Right lobe of liver (tissue), 4 donors: ENCODE measurements around the gene SRSF7.

Source experiments
- POLR2A ChIP-seq: fragments of 450-650 bp; IDR thresholded peaks from one replicate; pipeline ENCODE4 v1.6.1; 2017; ENCODE audit warnings: antibody characterized with exemption, mild to moderate bottlenecking
- TF ChIP-seq, protein P1 (sequence below), 4 donors: fragments of 200-600 bp in 3 of 4; fragments of 450-650 bp in 1 of 4; IDR thresholded peaks; one replicate each; pipeline versions ENCODE4 v1.5.1 to v1.8.0; 2016 to 2022; ENCODE audit warnings: antibody characterized with exemption in 4 of 4, mild to moderate bottlenecking in 2 of 4
- donor health status: DM: no; HTN: no; CAD: no.
- donor health status: DM: no; HTN: no; CAD: no.
- donor health status: DM: no; HTN: yes; CAD: no.

DNA sequence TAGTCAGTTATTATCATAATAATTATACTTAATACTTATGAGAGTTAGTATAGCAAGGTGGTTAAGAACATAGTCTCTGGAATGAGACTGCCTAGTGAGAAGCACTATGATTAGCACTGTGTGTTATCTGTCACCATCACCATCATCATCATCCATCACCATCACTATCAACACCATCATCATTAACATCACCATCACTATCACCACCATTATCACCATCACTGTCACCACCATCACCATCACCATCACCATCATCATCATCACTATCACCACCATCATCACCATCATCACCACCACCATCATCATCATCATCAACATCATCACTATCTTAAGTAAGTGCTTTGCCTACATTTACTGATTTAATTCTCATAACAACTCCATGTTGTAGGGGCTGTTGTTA lies 39.6 kb downstream of the SRSF7 start:
- no peak for TF ChIP-seq POLR2A
- TF ChIP-seq, protein P1, sequence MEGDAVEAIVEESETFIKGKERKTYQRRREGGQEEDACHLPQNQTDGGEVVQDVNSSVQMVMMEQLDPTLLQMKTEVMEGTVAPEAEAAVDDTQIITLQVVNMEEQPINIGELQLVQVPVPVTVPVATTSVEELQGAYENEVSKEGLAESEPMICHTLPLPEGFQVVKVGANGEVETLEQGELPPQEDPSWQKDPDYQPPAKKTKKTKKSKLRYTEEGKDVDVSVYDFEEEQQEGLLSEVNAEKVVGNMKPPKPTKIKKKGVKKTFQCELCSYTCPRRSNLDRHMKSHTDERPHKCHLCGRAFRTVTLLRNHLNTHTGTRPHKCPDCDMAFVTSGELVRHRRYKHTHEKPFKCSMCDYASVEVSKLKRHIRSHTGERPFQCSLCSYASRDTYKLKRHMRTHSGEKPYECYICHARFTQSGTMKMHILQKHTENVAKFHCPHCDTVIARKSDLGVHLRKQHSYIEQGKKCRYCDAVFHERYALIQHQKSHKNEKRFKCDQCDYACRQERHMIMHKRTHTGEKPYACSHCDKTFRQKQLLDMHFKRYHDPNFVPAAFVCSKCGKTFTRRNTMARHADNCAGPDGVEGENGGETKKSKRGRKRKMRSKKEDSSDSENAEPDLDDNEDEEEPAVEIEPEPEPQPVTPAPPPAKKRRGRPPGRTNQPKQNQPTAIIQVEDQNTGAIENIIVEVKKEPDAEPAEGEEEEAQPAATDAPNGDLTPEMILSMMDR (IDR thresholded peaks at IDR 0.05), result no peak
